Heart left ventricle (tissue), 16 donors: ENCODE data around the gene NRM. TPM values are rescaled to one million over a fixed set of nuclear protein-coding genes. Genes with fewer than 3 reads are reported as not detected.
A peak's percentile ranks its signal among the peaks of the same experiment; 100 is the strongest.

Experiments
- ATAC-seq, 4 donors: fragments of 200-7000 bp; cut with Tn5 transposase; one replicate each; pipeline ENCODE4 v1.9.1; 2020 to 2022; ENCODE audit warnings: moderate library complexity in 4 of 4, mild to moderate bottlenecking in 3 of 4, moderate number of reproducible peaks in 1 of 4
- DNase-seq, 5 donors: peaks; one replicate each; pipeline ENCODE4 v3.0.0-alpha.2; 2020
- H3K27ac ChIP-seq, 12 donors: fragments of 200-600 bp; sonication (generic) in 4 of 12; one replicate each; pipeline versions ENCODE4 v1.5.0 to v1.8.0; 2016 to 2022; ENCODE audit warnings: mild to moderate bottlenecking in 2 of 12
- H3K27me3 ChIP-seq, 9 donors: fragments of 200-600 bp; sonication (generic) in 2 of 9; one replicate each; pipeline versions ENCODE4 v1.5.1 to v1.8.0; 2016 to 2022; ENCODE audit warnings: mild to moderate bottlenecking in 3 of 9
- H3K36me3 ChIP-seq, 9 donors: fragments of 200-600 bp; sonication (generic) in 2 of 9; one replicate each; pipeline versions ENCODE4 v1.5.0 to v1.8.0; 2018 to 2022; ENCODE audit warnings: mild to moderate bottlenecking in 2 of 9
- H3K4me1 ChIP-seq, 12 donors: fragments of 200-600 bp; sonication (generic) in 4 of 12; one replicate each; pipeline versions ENCODE4 v1.5.0 to v1.8.0; 2016 to 2022; ENCODE audit warnings: mild to moderate bottlenecking in 3 of 12
- H3K4me3 ChIP-seq, 12 donors: fragments of 200-600 bp; sonication (generic) in 4 of 12; one replicate each; pipeline versions ENCODE4 v1.5.0 to v1.8.0; 2017 to 2022; ENCODE audit warnings: mild to moderate bottlenecking in 9 of 12, moderate library complexity in 4 of 12
- H3K9me3 ChIP-seq, 12 donors: fragments of 200-600 bp; sonication (generic) in 4 of 12; one replicate each; pipeline versions ENCODE4 v1.5.0 to v1.8.0; 2016 to 2022; ENCODE audit warnings: mild to moderate bottlenecking in 1 of 12
- CTCF ChIP-seq, 12 donors: fragments of 200-600 bp; sonication (generic) in 4 of 12; IDR thresholded peaks; one replicate each; pipeline versions ENCODE4 v1.5.0 to v1.8.0; 2018 to 2022; ENCODE audit warnings: antibody characterized with exemption in 12 of 12, mild to moderate bottlenecking in 5 of 12
- POLR2A ChIP-seq, 2 donors: fragments of 450-650 bp; IDR thresholded peaks; one replicate each; pipeline ENCODE4 v1.6.1; 2017; ENCODE audit warnings: antibody characterized with exemption in 2 of 2, mild to moderate bottlenecking in 2 of 2, moderate library complexity in 2 of 2
- WGBS, 4 donors: extraction: QIAGEN DNeasy Blood & Tissue Kit in 2 of 4; methylation state at CpG; one replicate each; pipeline versions ENCODE4 v1.1.5 to v1.1.7; 2013 to 2018; 5-methylcytosine and 5-hydroxymethylcytosine counted together
- intact Hi-C, 10 donors: fragments of 100-400 bp; cut with DNase I; formaldehyde crosslinking; loops; one replicate each; pipeline versions ENCODE4 v1.11.1 to v1.14.2; 2022
- polyA plus RNA-seq, 2 donors: library from polyadenylated mRNA; stranded (reverse); fragments of 200-250 nt; gene quantifications; one replicate each; pipeline ENCODE4 v1.2.3, GENCODE V29; 2013
- total RNA-seq, 9 donors: library from RNA; depleted of rRNA in 2 of 9; stranded (reverse); fragments of >200 nt in 2 of 9; fragmentation: NEBNext Ultra II Directional in 3 of 9; extraction: Animal tissue kit (Norgen Biotek cat#: 25700) in 3 of 9; gene quantifications; one replicate each; pipeline versions ENCODE4 v1.1.0 to v1.2.4, GENCODE V29; 2016 to 2023
- donor health status: ischemic (EF 13 %, LVEDD 7.1; RV severe dilation, severe dysfunction).
- donor health status: healthy with polysubstance abuse.
- donor health status: DM: no; HTN: yes; CAD: no.
- donor health status: DM: no; HTN: no; CAD: no.
- donor health status: ischemic (EF 25% LVEDD 6.9; RV normal size, moderate dysfunction).
- donor health status: ischemic (EF 25% LVEDD 5.7; RV mildly dilated, moderate dysfunction).
- donor health status: healthy.
- donor health status: DM: yes; HTN: yes; CAD: no.
- donor health status: ischemic (EF 35%, LVEDD 5.7; RV mildly dilated, moderate dysfunction).
- donor health status: nonischemic (EF 11% LVEDD 7.7; RV severe dilation, severe dysfunction).
- donor health status: DM: yes; HTN: yes; CAD: no.
- donor health status: PGD.
- donor health status: ischemic (EF 29% LVEDD 5.4; RV normal size, mild dysfunction).
- donor health status: nonischemic (EF 23%, LVEDD 6.1; RV moderate dilation, normal function).

NRM gene
- total and polyA plus RNA-seq, 11 donors, result 2.2 to 9.6 (median 3.9) TPM

- ATAC-seq (no peak), DNase-seq (no peak)
- H3K27ac ChIP-seq, result peak overlapping the region in 7 of 12 donors; percentile 0 to 100 (median 32)
- 58 to 70% (median 69%) methylated on average over 7 of the region's 7 CpGs for WGBS, 4 donors
- H3K4me1 ChIP-seq, result peaks cover 0 to 61% (median 44%) of the 10 kb centered on the region in 12 donors
- H3K4me3 ChIP-seq, result peak overlapping the region in 6 of 12 donors; percentile 0 to 94 (median 26)
- no peaks in the 10 kb centered on the region for H3K9me3 ChIP-seq
- peaks cover 0 to 63% (median 43%) of the 10 kb centered on the region in 9 donors for H3K36me3 ChIP-seq
- no peaks in the 10 kb centered on the region for H3K27me3 ChIP-seq
- intact Hi-C loops, result loop anchor here (1.0 to 10.0 kb wide), 14 partner anchors 42 to 405 kb away; partner anchors contain the start of genes DDR1 (in 3 of the 10) and HLA-E (in 3 of the 10)
- no peak for TF ChIP-seq POLR2A (IDR thresholded peaks at IDR 0.05)
- TF ChIP-seq CTCF (IDR thresholded peaks at IDR 0.05), result no peak
Observed at GRCh38 chr6:30679765-30680535, 10.8 kb downstream of the NRM start.

GRCh38 chr6:30678964-30679726, 11.6 kb downstream of the NRM start:
- peak overlapping the region in 5 of 12 donors; percentile 29 to 100 (median 56) for H3K27ac ChIP-seq
- intact Hi-C loops, result loop anchor here (1.0 to 10.0 kb wide), 8 partner anchors 43 to 203 kb away; partner anchors contain the start of genes HLA-E (in 3 of the 10) and DDR1 (in 1 of the 10)
- peak; percentile 68 to 77 (median 73) for ATAC-seq

GRCh38 chr6:30676660-30677285, 14.0 kb downstream of the NRM start:
- DNase-seq, result no peak
- TF ChIP-seq CTCF (IDR thresholded peaks at IDR 0.05) (no peak), POLR2A (IDR thresholded peaks at IDR 0.05) (no peak)
- Histone ChIP-seq H3K4me3 (no peak overlapping the region), H3K27ac (no peak overlapping the region), H3K27me3 (no peaks in the 10 kb centered on the region), H3K9me3 (no peaks in the 10 kb centered on the region), H3K4me1 (peaks cover 3 to 51% (median 35%) of the 10 kb centered on the region in 12 donors), H3K36me3 (peaks cover 0 to 61% (median 43%) of the 10 kb centered on the region in 9 donors)
- ATAC-seq, result no peak
- intact Hi-C loops, result loop anchor here in 5 of 10 donors (5.0 to 10.0 kb wide), 4 partner anchors 132 to 206 kb away; partner anchors contain the start of genes HLA-E (in 3 of the 5) and DDR1 (in 1 of the 5)
- 83 to 88% (median 86%) methylated on average over 10 of the region's 10 CpGs for WGBS, 4 donors

More at GRCh38 chr6:30678964-30679726, 11.6 kb downstream of the NRM start:
- Histone ChIP-seq H3K36me3 (peaks cover 0 to 62% (median 43%) of the 10 kb centered on the region in 9 donors), H3K4me1 (peaks cover 0 to 55% (median 44%) of the 10 kb centered on the region in 12 donors), H3K4me3 (peak overlapping the region in 7 of 12 donors; percentile 0 to 94 (median 18)), H3K27me3 (no peaks in the 10 kb centered on the region), H3K9me3 (no peaks in the 10 kb centered on the region)
- 11 to 23% (median 16%) methylated on average over 25 to 31 of the region's 31 CpGs for WGBS, 4 donors
- TF ChIP-seq CTCF (IDR thresholded peaks at IDR 0.05), result peak; percentile 92 to 98 (median 96)
- TF ChIP-seq POLR2A (IDR thresholded peaks at IDR 0.05), result no peak
- peak; percentile 87 to 95 (median 89) for DNase-seq
